Measurements from ENCODE around the gene SLC39A8.

SLC39A8 gene

GRCh38 chr4:102341201-102341600 is 4.1 kb downstream of the SLC39A8 start:
- DNase-seq (ENCODE audit: low read depth in 2 of 2), result no peak

GRCh38 chr4:102339018-102339417 is 6.3 kb downstream of the SLC39A8 start:
- no peak for DNase-seq (ENCODE audit: low read depth in 2 of 2)

DNA sequence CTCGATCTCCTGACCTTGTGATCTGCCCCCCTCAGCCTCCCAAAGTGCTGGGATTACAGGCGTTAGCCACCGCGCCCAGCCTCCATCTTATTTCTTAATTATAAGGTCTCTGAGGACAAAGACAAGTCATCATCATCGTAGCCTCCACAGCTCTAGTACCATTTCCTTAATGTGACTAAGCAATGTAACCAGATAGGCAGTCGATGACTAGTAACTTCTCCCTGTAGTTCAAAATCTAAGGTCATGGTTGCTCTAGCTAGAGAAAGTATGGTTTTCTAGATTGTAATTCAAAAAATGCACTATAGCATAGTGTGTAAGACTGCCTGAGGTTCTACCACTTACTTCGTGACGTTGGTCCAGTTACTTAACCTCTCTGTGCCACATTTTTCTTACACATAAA is 6.9 kb downstream of the SLC39A8 start:
- DNase-seq (ENCODE audit: low read depth in 2 of 2), result no peak

GRCh38 chr4:102335616-102336015 is 9.7 kb downstream of the SLC39A8 start:
- no peak for DNase-seq (ENCODE audit: low read depth in 2 of 2)

DNA sequence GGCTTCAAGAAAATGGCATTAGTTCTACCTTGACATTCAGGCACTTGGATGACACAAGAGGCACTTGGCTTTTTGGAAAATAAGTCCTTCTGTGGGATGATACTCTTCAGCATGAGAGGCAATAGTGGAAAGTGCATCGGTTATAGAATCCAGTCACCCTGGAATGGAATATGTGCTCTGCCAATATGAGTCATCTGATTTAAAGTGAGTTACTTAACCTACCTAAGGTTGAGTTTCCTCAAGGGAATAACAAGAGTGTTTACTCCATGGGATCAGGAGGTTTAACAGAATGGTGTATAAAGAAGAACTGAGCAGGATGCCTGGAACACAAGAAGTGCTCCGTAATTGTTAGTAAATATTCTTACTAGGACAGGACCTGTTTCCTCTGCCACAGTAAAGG is 10.7 kb downstream of the SLC39A8 start:
- DNase-seq (ENCODE audit: low read depth in 2 of 2), result no peak

DNA sequence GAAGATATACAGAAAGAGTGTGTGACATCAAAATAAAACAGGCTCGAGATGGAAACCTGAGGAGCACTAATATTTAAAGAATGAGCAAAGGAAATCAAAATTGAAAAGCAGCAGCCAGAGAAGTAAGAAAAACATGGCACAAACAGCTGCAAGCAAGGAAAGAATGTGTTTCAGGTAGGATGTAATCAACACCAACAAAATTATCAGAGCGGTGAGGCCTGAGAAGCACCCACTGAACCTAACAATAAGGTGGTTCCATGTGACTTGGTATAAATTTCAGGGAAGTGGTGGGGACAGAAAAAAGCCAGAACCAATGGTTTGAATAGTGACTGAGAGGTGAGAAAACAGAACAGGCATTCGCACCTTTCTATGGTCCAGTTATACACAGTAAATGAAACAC is 11.5 kb downstream of the SLC39A8 start:
- DNase-seq (ENCODE audit: low read depth in 2 of 2), result no peak

DNA sequence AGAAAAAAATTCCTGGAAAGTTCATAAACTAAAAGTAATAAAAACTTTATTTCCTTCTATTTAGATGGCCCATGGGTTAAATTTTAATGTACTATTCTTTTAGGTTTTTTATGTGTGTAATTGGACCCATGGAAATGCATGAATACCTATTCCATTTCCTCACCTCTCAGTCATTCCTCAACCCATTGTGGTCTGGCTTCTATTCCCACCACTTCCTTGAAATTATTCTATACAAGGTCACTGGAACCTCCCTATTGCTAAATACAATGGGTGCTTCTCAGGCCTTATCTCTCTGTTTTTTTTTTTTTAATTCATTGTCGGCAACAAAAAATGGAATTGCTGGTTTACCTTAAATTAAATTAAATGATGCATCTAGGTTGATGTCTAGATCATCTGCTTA is 17.2 kb downstream of the SLC39A8 start:
- DNase-seq (ENCODE audit: low read depth in 2 of 2), result no peak

- DNase-seq (ENCODE audit: low read depth in 2 of 2), result no peak
Measured at GRCh38 chr4:102326951-102327350, 18.3 kb downstream of the SLC39A8 start.

- no peak for DNase-seq (ENCODE audit: low read depth in 2 of 2)
Measured at GRCh38 chr4:102324730-102325129, 20.6 kb downstream of the SLC39A8 start.

GRCh38 chr4:102322736-102323135 is 22.5 kb downstream of the SLC39A8 start:
- DNase-seq (ENCODE audit: low read depth in 2 of 2), result no peak

DNA sequence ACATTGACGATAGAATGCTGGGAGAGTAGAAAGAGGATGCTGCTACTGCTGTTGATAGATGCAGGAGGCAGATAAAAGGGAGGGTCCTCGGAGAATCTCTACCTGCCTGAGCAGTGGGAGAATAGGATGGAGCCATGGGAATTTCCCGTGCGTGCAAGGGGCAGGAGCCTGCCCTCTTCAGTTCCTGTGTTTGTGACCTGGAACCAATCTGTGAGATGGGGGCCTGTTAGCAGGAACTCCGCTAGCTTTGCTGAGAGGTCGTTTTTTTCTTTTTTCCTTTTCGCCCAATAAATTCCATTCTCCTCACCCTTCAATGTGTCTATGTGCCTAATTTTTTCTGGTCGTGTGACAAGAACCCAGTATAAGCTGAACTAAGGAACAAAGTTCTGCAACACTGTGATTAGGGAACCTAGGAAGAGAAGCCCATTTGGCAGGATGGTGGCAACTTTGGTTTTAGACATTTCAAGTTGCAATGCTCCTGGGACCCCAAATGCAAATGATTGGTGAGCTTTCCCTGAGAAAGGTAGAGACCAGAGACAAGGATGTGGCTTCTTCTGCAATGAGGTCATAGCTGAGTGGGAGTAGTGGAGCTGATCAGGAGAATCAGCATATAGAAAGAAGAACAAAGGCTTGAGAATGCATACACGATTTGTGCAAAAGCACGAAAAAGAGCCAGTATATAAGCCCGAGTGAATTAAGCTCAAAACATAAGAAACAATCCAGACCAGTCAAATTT is 23.9 kb downstream of the SLC39A8 start:
- no peak for DNase-seq (ENCODE audit: low read depth in 2 of 2)

DNA sequence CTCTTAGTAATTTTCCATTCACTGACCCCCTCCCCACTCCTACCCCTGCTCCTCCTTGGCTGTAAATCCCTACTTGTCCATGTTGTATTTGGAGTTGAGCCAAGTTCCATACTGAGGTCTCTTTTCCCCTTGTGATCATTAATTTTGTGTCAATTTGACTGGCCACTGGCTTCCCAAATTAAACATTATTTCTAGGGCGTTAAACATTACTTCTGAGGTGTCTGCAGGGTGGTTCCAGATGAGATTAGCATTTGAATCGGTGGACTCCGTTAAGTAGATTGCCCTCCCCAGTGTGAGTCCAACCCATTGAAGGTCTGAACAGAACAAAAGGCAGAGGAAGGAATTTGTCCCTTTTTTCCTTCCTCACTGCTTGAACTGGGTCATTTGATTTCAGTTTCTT is 25.7 kb downstream of the SLC39A8 start:
- DNase-seq (ENCODE audit: low read depth in 2 of 2), result no peak

DNA sequence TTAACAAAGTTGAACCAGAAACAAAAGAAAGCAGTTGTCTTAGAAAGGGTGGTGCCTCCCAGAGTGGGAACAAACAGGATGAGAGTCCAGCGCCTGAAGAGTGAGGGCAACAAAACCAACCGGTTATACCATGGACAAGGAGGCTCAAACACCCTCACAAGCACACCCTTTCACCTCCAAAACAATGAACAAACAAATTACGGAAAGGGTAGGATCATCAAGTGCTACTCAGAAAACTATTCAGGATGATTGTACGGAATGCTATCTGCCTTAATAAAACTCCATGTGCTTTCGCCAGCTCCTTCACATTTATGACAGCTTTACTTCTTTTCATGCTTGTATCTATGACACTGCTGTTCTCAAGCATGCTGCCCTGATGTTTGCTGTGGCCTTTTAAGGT is 26.8 kb downstream of the SLC39A8 start:
- no peak for DNase-seq (ENCODE audit: low read depth in 2 of 2)

GRCh38 chr4:102318105-102318504 is 27.2 kb downstream of the SLC39A8 start:
- no peak for DNase-seq (ENCODE audit: low read depth in 2 of 2)

DNA sequence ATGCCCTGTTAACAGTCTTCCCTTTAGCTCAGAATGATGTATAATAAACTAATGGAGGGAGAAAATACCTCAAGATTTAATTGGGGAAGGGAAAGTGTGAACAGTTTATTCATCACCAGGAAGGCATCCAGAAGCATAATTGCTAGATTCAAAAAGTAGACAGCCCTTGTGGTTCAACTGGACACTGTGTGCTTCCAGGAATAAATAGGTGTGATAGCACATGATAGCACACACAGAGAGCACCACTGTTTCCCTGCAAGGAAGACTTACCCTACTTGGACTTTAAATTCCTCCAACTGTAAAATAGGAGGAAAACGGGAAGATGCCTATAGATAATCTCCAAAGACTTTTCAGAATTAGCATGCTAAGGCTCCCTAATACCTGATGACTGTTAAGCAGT is 27.8 kb downstream of the SLC39A8 start:
- no peak for DNase-seq (ENCODE audit: low read depth in 2 of 2)

GRCh38 chr4:102316585-102316984 is 28.7 kb downstream of the SLC39A8 start:
- no peak for DNase-seq (ENCODE audit: low read depth in 2 of 2)

- no peak for DNase-seq (ENCODE audit: low read depth in 2 of 2)
Measured at GRCh38 chr4:102315532-102315931, 29.8 kb downstream of the SLC39A8 start.

- no peak for DNase-seq (ENCODE audit: low read depth in 2 of 2)
Measured at GRCh38 chr4:102312417-102312816, 32.9 kb downstream of the SLC39A8 start.

DNA sequence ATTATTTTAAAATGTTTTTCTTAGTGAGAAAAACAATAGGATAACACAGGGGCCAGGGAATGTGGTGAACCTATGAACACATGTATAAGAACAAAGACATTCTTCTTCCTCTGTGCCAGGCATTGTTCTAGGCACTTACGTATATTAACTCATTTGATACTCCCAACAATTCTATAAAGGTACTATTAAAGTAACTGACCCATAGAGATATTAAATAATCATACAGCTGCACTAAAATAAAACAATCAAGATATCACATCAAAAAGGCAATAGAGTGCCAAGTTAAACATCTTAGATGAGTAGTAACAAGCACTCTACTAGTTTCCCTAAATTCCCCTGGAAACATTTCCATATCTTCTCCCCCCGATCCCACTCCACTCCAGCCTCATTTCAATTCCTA is 33.4 kb downstream of the SLC39A8 start:
- DNase-seq (ENCODE audit: low read depth in 2 of 2), result no peak

DNA sequence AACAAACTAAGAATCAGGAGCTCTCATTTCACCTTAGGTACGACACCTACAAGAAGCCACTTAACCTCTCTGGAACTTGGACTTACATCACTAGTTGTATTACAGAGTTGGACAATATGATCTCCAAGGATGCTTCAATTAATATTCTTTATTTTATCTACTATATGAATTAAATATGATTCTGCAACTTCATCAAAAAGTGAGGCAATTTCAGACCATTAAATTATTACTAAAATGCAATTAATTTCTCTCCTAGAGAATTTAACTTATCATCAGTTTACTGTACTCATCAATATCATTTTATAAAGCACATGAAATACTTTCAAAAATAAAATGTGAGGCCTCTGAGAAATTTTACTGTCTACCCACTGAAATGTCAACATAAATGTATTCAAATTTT is 33.9 kb downstream of the SLC39A8 start:
- no peak for DNase-seq (ENCODE audit: low read depth in 2 of 2)

- no peak for DNase-seq (ENCODE audit: low read depth in 2 of 2)
Measured at GRCh38 chr4:102308032-102308799, 37.1 kb downstream of the SLC39A8 start.

DNA sequence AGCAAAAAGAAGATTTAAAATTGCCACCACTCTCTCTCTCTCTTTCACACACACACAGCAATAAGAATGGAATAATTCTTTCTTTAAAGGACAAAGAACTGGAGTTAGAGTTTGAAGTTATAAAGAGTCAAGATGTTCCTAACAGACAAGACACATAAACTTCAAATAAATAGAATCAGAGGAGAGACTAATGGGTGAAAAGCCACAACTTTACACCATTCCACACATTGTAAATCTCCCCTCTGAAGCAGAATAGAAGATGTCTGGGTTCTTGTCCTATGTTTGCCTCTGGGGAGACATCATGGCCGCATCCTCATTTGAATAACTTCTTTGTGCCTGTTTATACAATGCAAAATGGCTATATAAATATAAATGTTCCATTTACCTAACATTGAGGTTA is 39.6 kb downstream of the SLC39A8 start:
- DNase-seq (ENCODE audit: low read depth in 2 of 2), result no peak

GRCh38 chr4:102302762-102303161 is 42.5 kb downstream of the SLC39A8 start:
- DNase-seq (ENCODE audit: low read depth in 2 of 2), result no peak

Measured in stimulated activated CD4-positive, alpha-beta T cell treated with anti-CD3 and anti-CD28 coated beads, Interleukin-15, amount 100 ng/mL, for 48 hours (primary cell).